LNCAP (cell line): ENCODE measurements around the gene FBXL5.

Experiments used
- TF ChIP-seq, protein P1 (sequence below): fragments of 450-650 bp; IDR thresholded peaks from 2 replicates; pipeline ENCODE4 v1.5.1; 2017; ENCODE audit warnings: mild to moderate bottlenecking

FBXL5 gene

DNA sequence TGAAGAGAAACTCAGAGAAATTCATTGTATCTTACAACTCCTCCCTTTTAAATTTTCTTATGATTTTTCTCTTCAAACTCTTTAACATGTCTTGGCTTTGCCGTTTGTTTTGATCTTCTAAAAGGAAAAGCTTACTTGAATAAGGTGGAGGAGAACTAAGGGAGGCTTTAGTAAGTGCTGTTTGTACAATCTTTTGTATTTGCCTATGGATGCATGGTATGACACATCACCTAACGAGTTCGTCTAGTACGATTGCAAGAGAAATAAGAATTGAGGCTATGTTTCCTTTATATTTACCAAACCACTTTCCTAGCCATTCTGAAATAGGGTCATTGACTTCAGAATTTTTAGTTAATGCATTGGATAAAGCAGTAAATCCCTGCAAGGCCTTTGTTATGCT is 39.3 kb upstream of the FBXL5 start:
- TF ChIP-seq, protein P1, sequence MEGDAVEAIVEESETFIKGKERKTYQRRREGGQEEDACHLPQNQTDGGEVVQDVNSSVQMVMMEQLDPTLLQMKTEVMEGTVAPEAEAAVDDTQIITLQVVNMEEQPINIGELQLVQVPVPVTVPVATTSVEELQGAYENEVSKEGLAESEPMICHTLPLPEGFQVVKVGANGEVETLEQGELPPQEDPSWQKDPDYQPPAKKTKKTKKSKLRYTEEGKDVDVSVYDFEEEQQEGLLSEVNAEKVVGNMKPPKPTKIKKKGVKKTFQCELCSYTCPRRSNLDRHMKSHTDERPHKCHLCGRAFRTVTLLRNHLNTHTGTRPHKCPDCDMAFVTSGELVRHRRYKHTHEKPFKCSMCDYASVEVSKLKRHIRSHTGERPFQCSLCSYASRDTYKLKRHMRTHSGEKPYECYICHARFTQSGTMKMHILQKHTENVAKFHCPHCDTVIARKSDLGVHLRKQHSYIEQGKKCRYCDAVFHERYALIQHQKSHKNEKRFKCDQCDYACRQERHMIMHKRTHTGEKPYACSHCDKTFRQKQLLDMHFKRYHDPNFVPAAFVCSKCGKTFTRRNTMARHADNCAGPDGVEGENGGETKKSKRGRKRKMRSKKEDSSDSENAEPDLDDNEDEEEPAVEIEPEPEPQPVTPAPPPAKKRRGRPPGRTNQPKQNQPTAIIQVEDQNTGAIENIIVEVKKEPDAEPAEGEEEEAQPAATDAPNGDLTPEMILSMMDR, result no peak

DNA sequence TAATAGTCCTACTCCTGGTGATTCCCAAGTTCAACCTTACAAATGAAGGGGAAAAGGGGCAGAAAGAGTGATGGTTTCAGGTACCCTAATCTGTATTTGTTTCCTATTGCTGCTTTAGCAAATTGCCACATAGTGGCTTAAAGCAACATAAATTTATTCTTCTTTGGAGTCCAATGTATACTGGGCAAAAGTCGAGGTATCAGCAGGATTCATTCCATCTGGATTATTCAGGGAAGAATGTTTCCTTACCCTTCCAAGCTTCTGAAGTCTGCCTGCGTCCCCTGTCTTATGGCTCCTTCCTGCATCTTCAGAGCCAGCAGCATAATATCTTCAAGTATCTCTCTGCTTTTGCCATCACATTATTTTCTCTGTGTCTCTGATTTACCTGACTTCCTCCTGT is 37.4 kb upstream of the FBXL5 start:
- TF ChIP-seq, protein P1, result no peak

DNA sequence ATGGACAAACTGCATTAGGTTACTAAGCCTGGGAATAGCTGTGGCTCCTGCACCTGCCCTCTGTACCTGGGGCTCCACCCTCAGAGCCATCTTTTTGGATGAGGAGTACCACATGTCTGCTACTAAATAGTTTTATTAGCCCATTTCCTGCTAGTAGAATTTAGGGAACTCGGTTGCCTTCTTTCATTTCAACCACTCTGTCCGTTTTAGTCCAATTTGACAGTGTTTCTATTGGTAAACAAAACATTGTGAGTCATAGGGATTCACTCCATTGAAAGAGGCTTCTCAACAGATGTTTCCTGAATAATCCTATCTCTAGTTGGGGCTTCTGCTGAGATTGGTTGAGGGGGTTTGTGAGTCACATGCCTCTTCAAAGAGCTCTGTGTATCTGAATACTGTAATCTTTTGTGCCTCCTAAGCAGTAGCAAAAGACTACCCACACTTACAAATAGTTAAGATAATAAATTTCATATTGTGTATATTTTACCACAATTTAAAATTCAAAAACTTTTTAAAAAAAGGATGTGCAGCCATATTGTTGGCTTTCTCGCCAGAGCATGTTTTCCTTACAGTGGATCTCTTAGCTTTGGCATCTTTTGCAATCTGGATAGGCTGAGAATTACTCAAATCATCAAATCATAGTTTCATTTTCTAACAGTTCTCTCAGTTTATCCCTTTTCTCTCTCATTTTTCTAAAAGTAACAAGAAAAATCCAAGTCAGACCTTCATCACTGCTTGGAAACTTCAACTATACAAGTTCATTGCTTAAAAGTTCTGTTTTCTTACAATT is 36.4 kb upstream of the FBXL5 start:
- TF ChIP-seq, protein P1, result no peak

DNA sequence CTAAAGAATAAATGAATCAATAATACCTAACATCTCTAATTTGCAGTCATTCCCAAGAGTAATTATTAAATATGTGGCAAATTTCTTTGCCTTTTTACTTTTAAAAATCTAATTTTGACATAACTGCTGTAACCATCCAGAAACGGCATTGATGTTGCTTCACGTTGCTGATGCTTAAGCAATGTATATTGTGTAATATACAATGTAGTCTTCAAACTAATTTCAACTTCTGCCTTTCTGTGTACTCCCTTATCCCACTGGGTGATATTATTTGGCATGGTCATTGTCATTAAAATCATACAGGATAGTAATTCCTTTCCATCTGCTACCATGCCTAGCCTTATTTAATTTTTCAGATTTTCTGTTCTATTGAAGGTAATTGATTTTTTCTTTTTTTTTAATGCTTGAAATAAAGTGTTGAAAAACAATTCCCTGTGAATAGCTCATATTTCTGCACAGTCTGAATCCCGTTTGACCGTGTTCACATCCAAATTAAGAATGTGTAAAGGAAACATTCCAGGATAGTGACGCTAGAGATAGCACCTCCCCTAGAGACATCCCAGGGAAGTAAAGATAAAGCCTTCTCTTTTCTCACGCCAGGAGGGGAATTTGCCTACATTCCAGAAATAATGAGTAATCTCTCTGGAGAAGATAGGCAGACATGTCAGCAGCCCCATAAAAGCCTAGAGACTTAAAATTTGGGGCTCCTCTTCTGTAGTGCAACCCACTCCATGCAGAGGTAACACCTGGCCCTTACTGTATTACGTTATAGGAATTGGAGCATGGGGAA is 35.1 kb upstream of the FBXL5 start:
- TF ChIP-seq, protein P1, result no peak

DNA sequence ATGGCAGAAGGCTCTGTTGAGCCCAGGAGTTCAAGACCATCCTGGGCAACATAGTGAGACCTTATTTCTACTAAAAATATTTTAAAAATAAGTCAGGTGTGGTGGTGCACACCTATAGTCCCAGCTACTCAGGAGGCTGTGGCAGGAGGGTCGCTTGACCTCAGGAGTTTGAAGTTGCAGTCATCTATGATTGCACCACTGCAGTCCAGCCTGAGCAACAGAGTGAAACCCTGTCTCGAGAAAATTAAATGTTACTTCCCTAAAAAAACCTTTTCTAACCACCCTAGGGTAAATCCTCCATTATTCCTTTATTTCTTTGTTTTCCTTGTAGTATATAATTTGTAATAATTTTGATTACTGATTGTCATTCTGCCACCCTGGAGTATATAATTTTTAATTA is 34.4 kb upstream of the FBXL5 start:
- TF ChIP-seq, protein P1, result no peak

DNA sequence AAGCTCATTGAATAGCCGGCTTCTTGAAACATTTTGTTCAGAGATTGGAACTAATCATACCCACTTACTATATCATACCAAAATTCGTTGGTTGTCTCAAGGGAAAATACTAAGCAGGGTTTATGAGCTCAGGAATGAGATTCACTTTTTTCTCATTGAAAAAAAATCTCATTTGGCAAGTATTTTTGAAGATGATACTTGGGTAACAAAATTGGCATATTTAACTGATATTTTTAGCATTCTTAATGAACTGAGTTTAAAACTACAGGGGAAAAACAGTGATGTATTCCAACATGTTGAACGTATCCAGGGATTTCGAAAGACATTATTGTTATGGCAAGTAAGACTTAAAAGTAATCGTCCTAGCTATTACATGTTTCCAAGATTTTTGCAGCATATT is 32.9 kb upstream of the FBXL5 start:
- TF ChIP-seq, protein P1, result no peak

DNA sequence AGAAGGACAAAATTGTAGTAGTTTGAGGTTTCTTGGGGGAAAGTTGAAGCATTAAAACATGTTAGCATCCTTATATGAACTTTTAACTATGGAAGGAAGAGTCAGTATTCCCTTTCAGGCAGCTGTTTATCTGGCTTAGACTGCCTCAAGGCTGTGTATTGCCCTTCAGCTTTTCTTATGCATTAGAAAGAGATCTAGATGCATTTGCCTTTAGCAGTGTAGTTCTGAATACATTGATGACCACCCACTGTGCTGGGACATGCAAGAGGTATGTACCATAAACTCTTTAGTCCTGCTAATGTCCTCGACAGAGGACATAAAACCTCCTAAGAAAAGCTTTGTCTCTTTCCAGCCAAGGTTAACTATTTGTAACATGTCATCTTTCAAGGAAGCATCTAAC is 29.3 kb upstream of the FBXL5 start:
- TF ChIP-seq, protein P1, result no peak
